CD4-positive, alpha-beta T cell treated with Interleukin-2 at 100 ng/mL for 4 hours (primary cell): ENCODE measurements around the gene RLN2.
"Not testable (repeated sequence)": the region's sequence is repeated elsewhere in the genome, so short reads cannot be mapped to it uniquely, and the experiment has no call there.

ENCODE experiments used
- DNase-seq: peaks from one replicate; pipeline ENCODE4 v3.0.0-alpha.2; 2020; ENCODE audit warnings: low spot score

The RLN2 gene, protein sequence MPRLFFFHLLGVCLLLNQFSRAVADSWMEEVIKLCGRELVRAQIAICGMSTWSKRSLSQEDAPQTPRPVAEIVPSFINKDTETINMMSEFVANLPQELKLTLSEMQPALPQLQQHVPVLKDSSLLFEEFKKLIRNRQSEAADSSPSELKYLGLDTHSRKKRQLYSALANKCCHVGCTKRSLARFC

DNA sequence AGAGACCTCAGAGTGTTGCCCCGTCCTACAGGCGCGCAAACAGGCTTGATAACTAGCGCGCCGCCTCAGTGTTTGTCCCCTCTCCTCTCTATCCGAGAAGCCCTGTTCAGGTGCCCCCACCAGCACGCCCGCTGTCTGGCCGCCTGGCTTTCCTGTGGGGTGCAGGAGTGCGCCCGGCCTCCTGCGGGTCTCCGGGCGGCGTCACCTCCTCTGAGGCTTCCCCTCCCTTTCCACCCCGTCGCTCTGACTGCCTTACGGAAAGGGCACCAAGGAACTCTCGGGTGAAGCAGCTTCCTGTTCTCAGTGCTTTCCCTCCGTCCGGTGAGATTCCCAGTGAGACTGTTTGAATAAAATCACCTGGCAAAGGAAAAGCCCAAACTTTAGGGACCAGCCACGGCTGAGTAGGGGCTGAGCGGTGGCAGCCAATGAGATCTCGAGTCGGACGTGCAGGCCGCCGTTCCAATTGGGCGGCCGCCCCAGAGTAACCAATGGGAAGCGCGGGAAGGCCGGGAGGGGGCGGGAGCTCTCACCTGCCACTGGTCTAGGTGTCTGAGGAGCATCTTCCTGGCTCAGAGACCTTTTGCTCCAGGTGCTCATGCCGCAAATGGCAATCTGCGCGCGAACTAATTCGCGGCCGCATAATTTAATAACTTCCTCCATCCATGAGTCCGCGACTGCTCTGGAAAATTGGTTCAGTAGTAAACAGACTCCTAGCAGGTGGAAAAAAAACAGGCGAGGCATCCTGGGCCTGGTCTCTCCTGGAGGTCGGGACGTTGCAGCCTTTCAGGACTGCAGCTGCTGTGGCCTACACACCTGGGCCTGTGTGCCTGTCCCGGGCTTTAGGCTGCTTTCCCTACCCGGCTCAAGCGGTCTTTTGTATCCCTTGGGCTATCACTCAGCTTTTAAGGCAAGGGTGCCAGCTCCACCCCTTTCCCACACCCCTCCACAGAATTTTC lies at the start of gene RLN2:
RLN2 (minus strand) TSS at position 877 of the 956 bp plus-strand sequence; CDS start at position 741, 136 bp downstream.
- peak; percentile 6 for DNase-seq

DNA sequence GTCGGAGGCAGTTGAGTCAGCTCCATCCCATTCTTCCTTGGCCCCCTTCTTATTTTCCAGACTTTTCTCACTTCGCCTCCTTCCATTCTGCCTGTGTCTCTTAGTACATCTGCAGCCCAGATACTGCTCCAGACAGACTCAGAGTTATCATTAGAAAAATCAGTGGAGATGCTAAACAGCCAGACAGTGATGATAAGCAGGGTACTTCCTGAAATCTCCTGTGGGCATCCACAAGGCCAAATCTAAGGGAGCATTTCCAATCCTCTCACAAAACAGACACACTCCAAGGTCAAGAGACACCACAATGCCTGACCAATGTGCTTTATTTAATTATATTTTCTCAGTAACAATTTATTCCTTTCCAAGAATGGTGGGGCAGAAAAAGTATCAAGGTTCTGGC lies 49.7 kb upstream of the RLN2 start:
- DNase-seq, result no peak

DNA sequence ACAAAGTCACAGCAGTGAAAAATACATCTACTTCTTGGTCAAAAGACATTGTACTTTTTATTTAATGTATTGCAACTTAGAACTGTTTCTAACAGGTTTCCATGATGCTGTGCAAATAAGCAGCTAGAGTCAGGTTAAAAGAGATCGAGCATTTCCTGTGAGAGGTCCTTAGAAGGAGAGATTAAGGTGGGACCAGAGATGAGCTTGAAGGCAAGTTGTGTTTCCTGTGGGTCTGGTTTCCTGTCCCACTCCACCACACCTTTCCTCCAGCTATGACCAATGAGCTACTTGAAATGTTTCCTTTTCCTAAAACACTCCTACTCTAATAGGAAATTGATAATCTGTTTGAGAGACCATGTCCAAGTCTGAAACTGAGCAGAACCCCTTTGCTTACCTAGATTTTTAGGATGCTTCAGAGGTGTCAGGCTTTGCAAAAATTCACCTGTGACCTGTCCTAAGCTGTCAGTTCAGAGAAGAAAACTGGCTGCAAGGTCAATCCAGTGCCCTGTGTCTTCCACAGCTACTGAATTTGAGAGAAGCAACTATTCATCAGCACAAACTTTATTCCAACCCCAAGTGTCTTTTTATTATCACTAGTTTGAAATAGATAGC lies 48.2 kb upstream of the RLN2 start:
- DNase-seq, result peak; percentile 45

DNA sequence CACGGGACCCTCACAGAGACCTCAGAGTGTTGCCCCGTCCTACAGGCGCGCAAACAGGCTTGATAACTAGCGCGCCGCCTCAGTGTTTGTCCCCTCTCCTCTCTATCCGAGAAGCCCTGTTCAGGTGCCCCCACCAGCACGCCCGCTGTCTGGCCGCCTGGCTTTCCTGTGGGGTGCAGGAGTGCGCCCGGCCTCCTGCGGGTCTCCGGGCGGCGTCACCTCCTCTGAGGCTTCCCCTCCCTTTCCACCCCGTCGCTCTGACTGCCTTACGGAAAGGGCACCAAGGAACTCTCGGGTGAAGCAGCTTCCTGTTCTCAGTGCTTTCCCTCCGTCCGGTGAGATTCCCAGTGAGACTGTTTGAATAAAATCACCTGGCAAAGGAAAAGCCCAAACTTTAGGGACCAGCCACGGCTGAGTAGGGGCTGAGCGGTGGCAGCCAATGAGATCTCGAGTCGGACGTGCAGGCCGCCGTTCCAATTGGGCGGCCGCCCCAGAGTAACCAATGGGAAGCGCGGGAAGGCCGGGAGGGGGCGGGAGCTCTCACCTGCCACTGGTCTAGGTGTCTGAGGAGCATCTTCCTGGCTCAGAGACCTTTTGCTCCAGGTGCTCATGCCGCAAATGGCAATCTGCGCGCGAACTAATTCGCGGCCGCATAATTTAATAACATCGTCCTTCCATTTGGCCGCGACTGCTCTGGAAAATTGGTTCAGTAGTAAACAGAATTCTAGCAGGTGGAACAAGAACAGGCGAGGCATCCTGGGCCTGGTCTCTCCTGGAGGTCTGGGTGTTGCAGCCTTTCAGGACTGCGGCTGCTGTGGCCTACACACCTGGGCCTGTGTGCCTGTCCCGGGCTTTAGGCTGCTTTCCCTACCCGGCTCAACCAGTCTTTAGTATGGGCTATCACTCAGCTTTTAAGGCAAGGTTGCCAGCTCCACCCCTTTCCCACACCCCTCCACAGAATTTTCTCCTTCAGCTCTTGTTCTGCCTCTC lies 34.8 kb upstream of the RLN2 start, which contains the start of gene RLN1:
RLN1 (minus strand) TSS at position 885 of the 990 bp plus-strand sequence; CDS start at position 755, 130 bp downstream.
- DNase-seq, result peak; percentile 18

DNA sequence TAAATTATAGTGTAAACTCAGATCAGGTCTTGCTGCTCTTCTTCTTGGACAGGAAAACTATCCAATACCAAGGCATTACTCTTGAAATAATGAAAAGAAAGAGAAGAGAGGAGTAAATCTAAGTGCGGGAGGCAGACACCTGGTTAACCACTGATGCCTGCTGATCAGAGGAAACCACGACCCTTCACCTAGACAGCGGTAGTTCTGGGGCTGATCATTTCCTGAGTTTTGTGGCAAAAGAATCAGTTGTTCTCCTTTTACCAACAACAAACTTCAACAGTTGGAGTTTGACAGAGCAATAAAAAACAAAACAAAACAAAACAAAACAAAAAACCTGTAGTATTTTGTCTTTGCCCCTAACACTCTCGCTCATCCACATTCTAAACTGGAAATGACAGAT lies 32.2 kb upstream of the RLN2 start:
- DNase-seq, result peak; percentile 63

DNA sequence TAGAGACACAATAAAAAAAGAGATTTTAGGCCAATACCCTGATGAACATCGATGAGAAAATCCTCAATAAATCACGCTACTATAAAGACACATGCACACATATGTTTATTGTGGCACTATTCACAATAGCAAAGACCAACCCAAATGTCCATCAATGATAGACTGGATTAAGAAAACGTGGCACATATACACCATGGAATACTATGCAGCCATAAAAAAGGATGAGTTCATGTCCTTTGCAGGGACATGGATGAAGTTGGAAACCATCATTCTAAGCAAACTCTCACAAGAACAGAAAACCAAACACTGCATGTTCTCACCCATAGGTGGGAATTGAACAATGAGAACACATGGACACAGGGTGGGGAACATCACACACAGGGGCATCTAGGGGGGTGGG lies 26.8 kb upstream of the RLN2 start:
- not testable (repeated sequence) for DNase-seq

DNA sequence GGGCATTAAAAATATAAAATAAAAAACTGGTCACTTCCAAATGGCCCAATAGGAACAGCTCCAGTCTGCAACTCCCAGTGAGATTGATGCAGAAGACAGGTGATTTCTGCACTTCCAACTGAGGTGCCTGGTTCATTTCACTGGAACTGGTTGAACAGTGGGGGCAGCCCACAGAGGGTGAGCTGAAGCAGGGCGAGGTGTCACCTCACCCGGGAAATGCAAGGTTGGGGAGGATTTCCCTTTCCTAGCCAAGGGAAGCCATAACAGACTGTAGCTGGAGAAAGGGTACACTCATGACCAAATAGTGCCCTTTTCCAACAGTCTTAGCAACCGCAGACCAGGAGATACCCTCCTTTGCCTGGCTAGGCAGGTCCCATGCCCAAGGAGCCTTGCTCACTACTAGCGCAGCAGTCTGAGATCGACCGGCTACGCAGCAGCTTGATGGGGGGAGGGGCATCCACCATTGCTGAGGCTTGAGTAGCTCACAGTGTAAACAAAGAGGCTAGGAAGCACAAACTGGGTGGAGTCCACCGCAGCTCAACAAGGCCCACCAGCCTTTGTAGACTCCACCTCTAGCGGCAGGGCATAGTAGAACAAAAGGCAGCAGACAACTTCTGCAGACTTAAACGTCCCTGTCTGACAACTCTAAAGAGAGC lies 22.5 kb upstream of the RLN2 start:
- DNase-seq, result peak; percentile 53

DNA sequence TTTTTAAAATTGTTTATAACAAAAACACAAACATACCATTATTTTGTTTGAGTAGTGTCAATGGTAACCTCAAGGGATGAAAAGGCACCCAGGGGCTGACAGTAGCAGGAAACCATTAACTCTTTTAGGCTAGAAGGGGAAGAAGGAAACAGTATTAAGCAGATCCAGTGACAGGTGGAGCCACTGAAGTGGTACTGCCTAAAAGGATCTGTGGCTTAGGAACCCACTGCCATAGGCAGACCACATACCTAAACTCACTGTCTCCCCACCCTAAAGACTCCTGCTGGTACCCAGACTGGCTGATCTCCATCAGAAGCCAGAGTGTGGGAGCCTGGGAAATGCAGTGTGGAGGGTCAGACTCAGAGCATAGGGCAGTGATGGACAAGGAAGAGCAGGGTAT lies 21.7 kb upstream of the RLN2 start:
- no peak for DNase-seq

DNA sequence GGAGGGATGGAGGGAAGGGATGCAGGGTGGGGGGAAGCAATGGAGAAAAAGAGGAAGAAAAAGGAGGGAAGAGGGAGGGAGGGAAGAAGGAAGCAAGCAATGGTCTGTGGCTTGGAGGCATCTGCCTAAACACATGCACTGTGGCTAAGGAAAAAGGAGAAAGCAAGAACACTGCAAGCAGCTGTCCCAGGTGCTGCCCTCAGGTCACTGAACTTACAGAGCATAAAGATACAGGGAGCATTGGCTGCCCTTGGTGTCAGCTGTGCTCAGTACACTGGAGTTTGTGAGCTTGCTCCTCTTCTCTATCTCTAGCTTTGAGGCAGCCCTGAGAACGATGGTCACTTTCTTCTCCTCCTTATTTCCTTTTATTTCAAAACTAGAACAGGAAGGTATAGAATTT lies 17.1 kb upstream of the RLN2 start:
- not testable (repeated sequence) for DNase-seq

DNA sequence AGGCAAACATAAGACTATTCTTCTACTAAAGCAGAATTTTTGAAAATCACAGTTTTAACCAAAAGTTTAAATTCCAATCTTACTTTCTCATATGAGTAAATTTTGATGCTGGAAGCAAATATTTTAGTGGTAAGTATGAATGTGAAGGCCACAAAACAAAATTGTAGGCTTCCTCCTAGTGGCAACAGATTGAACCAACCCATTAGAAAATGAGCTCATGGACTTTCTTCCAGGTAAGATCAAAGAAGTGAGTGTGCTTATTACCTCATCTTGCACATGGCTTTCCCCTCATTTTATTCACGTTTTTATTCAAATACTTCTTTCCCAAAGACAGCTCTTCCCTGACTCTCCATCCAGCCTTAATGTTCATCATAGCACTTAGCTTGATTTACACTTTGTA lies 16.5 kb upstream of the RLN2 start:
- peak; percentile 16 for DNase-seq

DNA sequence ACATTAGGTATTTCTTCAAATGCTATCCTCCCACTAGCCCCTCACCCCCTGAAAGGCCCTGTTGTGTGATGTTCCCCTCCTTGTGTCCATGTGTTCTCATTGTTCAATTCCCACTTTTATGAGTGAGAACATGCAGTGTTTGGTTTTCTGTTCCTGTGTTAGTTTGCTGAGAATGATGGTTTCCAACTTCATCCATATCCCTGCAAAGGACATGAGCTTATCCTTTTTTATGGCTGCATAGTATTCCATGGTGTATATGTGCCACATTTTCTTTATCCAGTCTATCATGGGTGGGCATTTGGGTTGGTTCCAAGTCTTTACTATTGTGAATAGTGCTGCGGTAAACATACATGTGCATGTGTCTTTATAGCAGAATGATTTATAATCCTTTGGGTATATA lies 11.9 kb upstream of the RLN2 start:
- DNase-seq, result not testable (repeated sequence)

DNA sequence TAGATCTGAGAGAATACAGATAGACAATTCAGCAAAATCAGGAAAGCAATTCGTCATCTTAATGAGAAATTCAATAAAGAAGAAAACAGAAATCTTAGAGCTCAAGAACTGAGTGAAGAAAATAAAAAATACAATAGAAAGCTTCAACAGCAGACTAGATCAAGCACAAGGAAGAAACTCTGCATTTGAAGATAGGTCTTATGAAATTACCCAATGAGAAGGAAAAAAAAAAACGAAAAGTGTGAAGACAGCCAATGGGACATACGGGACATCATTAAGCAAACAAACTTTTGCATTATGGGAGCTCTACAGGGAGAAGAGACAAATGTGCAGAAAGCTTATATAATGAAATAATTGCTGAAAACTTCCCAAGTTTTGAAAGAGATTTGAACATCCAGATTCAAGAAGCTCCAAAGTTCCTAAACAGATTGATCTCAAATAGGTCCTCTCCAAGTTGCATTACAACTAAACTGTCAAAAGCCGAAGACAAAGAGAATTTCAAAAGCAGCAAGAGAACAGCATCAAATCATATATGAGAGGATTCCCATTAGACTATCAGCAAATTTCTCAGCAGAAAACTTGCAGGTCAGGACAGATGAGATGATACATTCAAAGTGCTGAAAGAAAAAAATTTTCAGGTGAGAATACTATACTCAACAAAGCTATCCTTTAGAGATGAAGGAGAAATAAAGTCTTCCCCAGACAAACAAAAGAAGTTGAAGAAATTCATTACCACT lies 10.8 kb upstream of the RLN2 start:
- no peak for DNase-seq

DNA sequence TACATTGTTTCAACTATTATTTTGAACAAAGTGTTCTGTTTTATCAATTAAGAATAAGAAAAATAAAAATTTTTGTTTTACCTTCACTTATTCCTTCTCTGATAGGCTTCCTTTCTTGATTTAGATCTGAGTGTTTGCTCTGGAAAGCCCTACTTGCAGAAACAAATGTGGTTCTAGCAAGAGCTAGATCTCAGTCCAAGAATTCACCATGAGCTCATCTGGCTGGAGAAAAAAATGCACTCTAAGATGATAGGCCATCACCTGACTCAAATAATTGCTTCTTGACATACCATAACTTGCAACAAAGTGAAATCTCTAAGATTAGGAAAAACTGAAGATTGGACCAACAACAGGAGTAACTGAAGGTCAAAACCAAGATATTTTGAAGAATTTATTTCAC lies 6.3 kb upstream of the RLN2 start:
- no peak for DNase-seq

DNA sequence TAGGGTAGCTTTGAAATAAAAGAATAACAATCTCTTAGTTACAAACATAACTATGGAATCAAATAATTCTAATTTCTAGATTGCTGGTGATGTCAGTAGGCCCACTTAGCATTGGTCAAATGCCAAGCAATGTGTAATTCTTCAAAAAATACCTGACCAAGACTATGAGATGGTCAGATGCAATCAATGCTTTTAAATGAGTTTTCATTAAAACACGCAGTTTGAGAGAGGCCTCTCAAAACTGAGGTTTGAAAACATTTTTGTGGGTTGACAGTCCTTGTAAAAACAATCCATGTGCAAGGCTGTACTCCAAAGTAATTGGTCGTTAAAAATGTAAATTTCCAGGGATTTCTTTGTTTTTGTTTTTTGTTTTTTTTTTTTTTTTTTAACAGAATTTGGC lies 1.2 kb upstream of the RLN2 start:
- no peak for DNase-seq

DNA sequence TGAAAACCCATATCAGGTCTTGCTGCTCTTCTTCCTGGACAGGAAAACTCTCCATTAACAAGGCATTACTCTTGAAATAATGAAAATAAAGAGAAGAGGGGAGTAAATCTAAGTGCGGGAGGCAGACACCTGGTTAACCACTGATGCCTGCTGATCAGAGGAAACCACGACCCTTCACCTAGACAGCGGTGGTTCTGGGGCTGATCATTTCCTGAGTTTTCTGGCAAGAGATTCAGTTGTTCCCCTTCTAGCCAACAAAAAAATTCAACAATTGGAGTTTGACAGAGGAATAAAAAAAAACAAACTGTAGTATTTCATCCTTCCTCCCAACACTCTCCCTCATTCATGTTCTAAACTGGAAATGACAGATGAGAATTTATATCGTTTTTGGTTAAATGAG lies 3.0 kb downstream of the RLN2 start:
- peak; percentile 11 for DNase-seq

DNA sequence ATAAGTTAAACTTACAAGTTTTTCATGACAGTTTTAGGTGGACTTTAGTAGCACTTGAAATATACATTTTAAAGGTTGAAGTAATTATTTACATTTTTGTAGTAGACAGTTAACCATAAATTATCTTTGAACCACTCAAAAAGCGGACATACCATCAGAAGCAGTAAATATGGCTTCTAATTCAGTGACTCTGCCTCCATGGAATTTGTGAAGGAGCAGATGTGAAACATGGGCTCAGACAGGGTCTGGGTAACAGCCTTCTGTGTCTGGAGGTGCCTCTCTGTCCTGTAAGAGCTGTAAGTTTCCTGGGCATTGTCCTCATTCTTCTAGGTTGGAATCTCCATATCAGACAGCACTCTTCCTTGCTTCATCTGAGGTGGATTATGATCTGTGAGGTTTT lies 12.4 kb downstream of the RLN2 start:
- no peak for DNase-seq

DNA sequence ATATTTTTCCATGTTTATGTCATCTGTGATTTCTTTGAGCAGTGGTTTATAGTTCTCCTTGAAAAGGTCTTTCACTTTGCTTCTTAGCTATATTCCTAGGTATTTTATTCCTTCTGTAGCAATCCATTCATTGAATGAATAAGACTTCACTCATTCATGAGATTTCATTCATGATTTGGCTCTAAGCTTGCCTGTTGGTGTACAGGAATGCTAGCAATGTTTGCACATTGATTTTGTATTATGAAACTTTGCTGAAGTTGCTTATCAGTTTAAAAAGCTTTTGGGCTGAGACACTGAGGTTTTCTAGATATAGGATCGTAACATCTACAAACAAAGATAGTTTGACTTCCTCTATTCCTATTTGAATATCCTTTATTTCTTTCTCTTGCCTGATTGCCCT lies 15.9 kb downstream of the RLN2 start:
- DNase-seq, result no peak

DNA sequence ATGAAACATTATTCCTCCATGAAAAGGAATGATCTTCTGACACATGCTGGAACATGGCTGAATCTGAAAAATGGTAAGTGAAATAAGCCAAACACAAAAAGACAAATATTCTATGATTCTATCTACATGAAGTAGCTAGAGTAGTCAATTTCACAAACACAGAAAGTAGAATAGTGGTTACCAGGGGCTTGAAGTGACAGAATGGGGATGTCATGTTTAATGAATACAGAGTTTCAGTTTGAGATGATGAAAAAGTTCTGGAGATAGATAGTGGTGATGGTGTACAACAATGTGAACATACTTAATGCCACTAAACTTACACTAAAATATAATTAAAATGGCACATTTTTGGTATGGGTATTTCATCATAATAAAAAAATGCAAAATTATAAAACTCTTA lies 18.3 kb downstream of the RLN2 start:
- DNase-seq, result no peak

DNA sequence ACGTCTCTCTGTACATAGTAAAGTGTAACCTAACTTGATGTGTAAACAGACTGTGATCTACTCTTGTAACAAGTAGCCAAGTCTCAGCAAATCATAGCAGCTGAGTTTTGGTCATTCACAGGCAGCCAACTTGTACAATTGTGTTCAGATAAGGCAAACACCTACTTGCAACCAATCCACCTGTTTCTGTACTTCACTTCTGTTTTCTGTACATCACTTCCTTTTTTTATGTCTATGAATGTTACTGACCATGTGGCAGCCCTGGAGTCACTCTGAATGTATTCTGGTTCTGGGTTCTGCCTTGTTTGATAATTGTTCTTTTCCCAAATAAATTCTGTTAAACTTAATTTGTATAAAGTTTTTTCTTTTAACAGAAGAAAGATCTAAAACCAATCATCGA lies 26.0 kb downstream of the RLN2 start:
- DNase-seq, result no peak

DNA sequence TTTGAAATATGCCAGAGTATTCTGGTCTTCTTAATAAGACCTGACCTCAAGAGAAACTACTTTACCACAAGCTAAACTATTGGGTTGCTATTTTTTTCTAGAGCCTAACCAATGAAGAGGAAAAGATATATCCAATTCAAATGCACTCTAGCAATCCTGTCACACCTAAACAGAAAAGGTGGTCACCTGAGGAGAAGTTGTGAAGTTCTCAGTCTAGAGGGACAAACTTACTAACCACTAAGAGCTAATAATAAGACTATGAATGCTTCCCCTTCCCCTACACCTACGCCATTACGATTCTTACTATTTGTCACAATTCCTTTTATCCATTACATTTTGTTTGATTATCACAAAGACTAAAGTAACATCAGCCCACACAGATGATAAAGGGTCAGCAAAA lies 29.7 kb downstream of the RLN2 start:
- DNase-seq, result no peak
